Pancreas (tissue), 10 donors: ENCODE data around the gene AGBL1. TPM values are rescaled to one million over a fixed set of nuclear protein-coding genes. Genes with fewer than 3 reads are reported as not detected.

Experiments
- ATAC-seq, 4 donors: fragments of 200-7000 bp; cut with Tn5 transposase; one replicate each; pipeline versions ENCODE4 v1.8.0 to v1.9.1; 2020; ENCODE audit warnings: mild to moderate bottlenecking in 4 of 4, moderate library complexity in 4 of 4
- DNase-seq, 6 donors: peaks; one replicate each; pipeline ENCODE4 v3.0.0-alpha.2; 2020
- FAIRE-seq: peaks from 2 replicates; lab custom pipeline; 2012; peaks lifted over from hg19 to GRCh38; lab: Jason Lieb, UNC
- H3K27ac ChIP-seq, 4 donors: fragments of 200-600 bp; sonication (generic); 1 replicate in 3 of 4; 2 replicates in 1 of 4; pipeline versions ENCODE4 v1.5.0 to v1.8.0; 2020
- H3K27me3 ChIP-seq, 4 donors: fragments of 200-600 bp; one replicate each; pipeline ENCODE4 v1.8.0; 2021
- H3K36me3 ChIP-seq, 3 donors: fragments of 200-600 bp; sonication (generic) in 1 of 3; one replicate each; pipeline versions ENCODE4 v1.5.0 to v1.8.0; 2020 to 2021
- H3K4me1 ChIP-seq, 3 donors: fragments of 200-600 bp; one replicate each; pipeline ENCODE4 v1.8.0; 2021
- H3K4me3 ChIP-seq, 4 donors: fragments of 200-600 bp; sonication (generic) in 2 of 4; one replicate each; pipeline versions ENCODE4 v1.5.0 to v1.8.0; 2020 to 2021
- H3K9me3 ChIP-seq, 4 donors: fragments of 200-600 bp; one replicate each; pipeline ENCODE4 v1.8.0; 2021
- CTCF ChIP-seq, 4 donors: fragments of 200-600 bp; sonication (generic) in 3 of 4; IDR thresholded peaks; one replicate each; pipeline versions ENCODE4 v1.5.0 to v1.8.0; 2021; ENCODE audit warnings: antibody characterized with exemption in 4 of 4
- WGBS, 2 donors: extraction: QIAGEN DNeasy Blood & Tissue Kit; methylation state at CpG; one replicate each; pipeline ENCODE4 v1.1.7; 2013; 5-methylcytosine and 5-hydroxymethylcytosine counted together
- intact Hi-C, 3 donors: fragments of 100-400 bp; cut with DNase I; formaldehyde crosslinking; loops; one replicate each; pipeline versions ENCODE4 v1.11.1 to v1.14.2; 2022
- polyA plus RNA-seq, 2 donors: library from polyadenylated mRNA; stranded (reverse); fragments of 200-250 nt; gene quantifications; one replicate each; pipeline ENCODE4 v1.2.3, GENCODE V29; 2013
- total RNA-seq, 6 donors: library from RNA; stranded (reverse); fragmentation: NEBNext Ultra II Directional in 4 of 6; extraction: Animal tissue kit (Norgen Biotek cat#: 25700) in 4 of 6; gene quantifications; one replicate each; pipeline versions ENCODE4 v1.2.1 to v1.2.4, GENCODE V29; 2021 to 2023
- donor health status: healthy with polysubstance abuse.
- donor health status: DM: no; HTN: no; CAD: no; lungs with moderate emphysema.
- donor health status: DM: no; HTN: no; CAD: no.
- donor health status: control.
- donor health status: control.
- donor health status: Bipolar disorder and iron deficiency.
- donor health status: DM: yes; HTN: yes; CAD: no.
- donor health status: DM: no; HTN: no; CAD: no.
- donor health status: DM: no; HTN: no; CAD: no.
- donor health status: DM: yes; HTN: yes; CAD: no.

The AGBL1 gene
- total and polyA plus RNA-seq, 8 donors, result under 0.01 to 0.06 (median 0.05) TPM; not detected in 5

- no peaks in the 10 kb centered on the region for H3K36me3 ChIP-seq
- WGBS, 2 donors, result 34 to 46% methylated on average over 2 of the region's 2 CpGs
- no peaks in the 10 kb centered on the region for H3K4me1 ChIP-seq
- no peak for TF ChIP-seq CTCF (IDR thresholded peaks at IDR 0.05)
- peaks cover 0 to 11% (median 1%) of the 10 kb centered on the region in 4 donors for H3K27me3 ChIP-seq
- intact Hi-C loops, result no loop called here
- ATAC-seq (no peak), DNase-seq (no peak), FAIRE-seq (no peak)
- no peak overlapping the region for H3K27ac ChIP-seq
- no peak overlapping the region for H3K4me3 ChIP-seq
- H3K9me3 ChIP-seq, result no peaks in the 10 kb centered on the region
These were observed 683.2 kb downstream of the AGBL1 start for GRCh38 chr15:86762874-86763273.

GRCh38 chr15:86764021-86764420 is 684.4 kb downstream of the AGBL1 start:
- Histone ChIP-seq H3K27me3 (peaks cover 0 to 11% (median 1%) of the 10 kb centered on the region in 4 donors), H3K4me1 (no peaks in the 10 kb centered on the region), H3K9me3 (no peaks in the 10 kb centered on the region), H3K27ac (no peak overlapping the region), H3K4me3 (no peak overlapping the region), H3K36me3 (no peaks in the 10 kb centered on the region)
- 47% methylated on average over 3 of the region's 3 CpGs for whole genome bisulfite sequencing, 2 donors
- no peak for DNase-seq
- intact Hi-C loops, result no loop called here
- no peak for ATAC-seq
- FAIRE-seq, result no peak
- no peak for TF ChIP-seq CTCF (IDR thresholded peaks at IDR 0.05)

GRCh38 chr15:86765281-86765680 is 685.6 kb downstream of the AGBL1 start:
- 54 to 62% methylated on average over 5 of the region's 5 CpGs for WGBS, 2 donors
- no peak for ATAC-seq
- intact Hi-C loops, result no loop called here
- Histone ChIP-seq H3K27me3 (peaks cover 0 to 11% (median 0%) of the 10 kb centered on the region in 4 donors), H3K9me3 (no peaks in the 10 kb centered on the region), H3K4me1 (no peaks in the 10 kb centered on the region), H3K27ac (no peak overlapping the region), H3K36me3 (no peaks in the 10 kb centered on the region), H3K4me3 (no peak overlapping the region)
- TF ChIP-seq CTCF (IDR thresholded peaks at IDR 0.05), result no peak
- no peak for FAIRE-seq
- no peak for DNase-seq

- Histone ChIP-seq H3K4me1 (no peaks in the 10 kb centered on the region), H3K36me3 (no peaks in the 10 kb centered on the region), H3K4me3 (no peak overlapping the region), H3K27me3 (no peaks in the 10 kb centered on the region), H3K9me3 (no peaks in the 10 kb centered on the region), H3K27ac (no peak overlapping the region)
- ATAC-seq, result no peak
- WGBS, 2 donors, result 45 to 50% methylated on average over 3 of the region's 3 CpGs
- no peak for TF ChIP-seq CTCF (IDR thresholded peaks at IDR 0.05)
- intact Hi-C loops, result no loop called here
- FAIRE-seq, result no peak
- no peak for DNase-seq
These were observed 692.8 kb downstream of the AGBL1 start for GRCh38 chr15:86772369-86773059.

GRCh38 chr15:86773736-86774135 is 694.1 kb downstream of the AGBL1 start:
- Histone ChIP-seq H3K4me3 (no peak overlapping the region), H3K27me3 (no peaks in the 10 kb centered on the region), H3K9me3 (no peaks in the 10 kb centered on the region), H3K36me3 (no peaks in the 10 kb centered on the region), H3K4me1 (no peaks in the 10 kb centered on the region), H3K27ac (no peak overlapping the region)
- WGBS, 2 donors, result 69 to 78% methylated on average over 1 of the region's 1 CpG
- TF ChIP-seq CTCF (IDR thresholded peaks at IDR 0.05), result no peak
- intact Hi-C loops, result no loop called here
- ATAC-seq (no peak), DNase-seq (no peak), FAIRE-seq (no peak)
